Gastrocnemius medialis (tissue), 4 donors: ENCODE measurements around the gene HBZ. TPM values are rescaled to one million over a fixed set of nuclear protein-coding genes. Genes with fewer than 3 reads are reported as not detected.

Experiments used
- ATAC-seq, 2 donors: fragments of 150-250 bp; one replicate each; pipeline ENCODE4 v1.9.1; 2016
- DNase-seq, 2 donors: peaks; one replicate each; pipeline ENCODE4 v3.0.0-alpha.2; 2019
- H3K27ac ChIP-seq, 4 donors: fragments of 200-600 bp; sonication (generic); 1 replicate in 1 of 4; 2 replicates in 3 of 4; pipeline ENCODE4 v1.5.1; 2016 to 2018; ENCODE audit warnings: mild to moderate bottlenecking in 2 of 4, moderate library complexity in 1 of 4
- H3K27me3 ChIP-seq, 3 donors: fragments of 200-600 bp; sonication (generic) in 2 of 3; 1 replicate in 1 of 3; 2 replicates in 2 of 3; pipeline versions ENCODE4 v1.5.1 to v1.6.0; 2016 to 2019; ENCODE audit warnings: mild to moderate bottlenecking in 1 of 3, moderate library complexity in 1 of 3
- H3K36me3 ChIP-seq, 2 donors: fragments of 200-600 bp; sonication (generic) in 1 of 2; one replicate each; pipeline ENCODE4 v1.5.1; 2017 to 2018
- H3K4me1 ChIP-seq, 2 donors: fragments of 200-600 bp; sonication (generic) in 1 of 2; one replicate each; pipeline ENCODE4 v1.5.1; 2016 to 2017; ENCODE audit warnings: mild to moderate bottlenecking in 2 of 2
- H3K4me3 ChIP-seq, 4 donors: fragments of 200-600 bp; sonication (generic) in 3 of 4; 1 replicate in 1 of 4; 2 replicates in 3 of 4; pipeline ENCODE4 v1.5.1; 2016 to 2019; ENCODE audit warnings: mild to moderate bottlenecking in 2 of 4
- H3K9me3 ChIP-seq, 3 donors: fragments of 200-600 bp; sonication (generic) in 2 of 3; 1 replicate in 1 of 3; 2 replicates in 2 of 3; pipeline ENCODE4 v1.5.1; 2016 to 2019
- CTCF ChIP-seq, 5 experiments: fragments of 450-650 bp in 3 of 5; fragments of 200-600 bp in 2 of 5; sonication (generic) in 2 of 5; IDR thresholded peaks in 4 of 5; conservative IDR thresholded peaks in 1 of 5; 1 replicate in 4 of 5; 2 replicates in 1 of 5; pipeline ENCODE4 v1.5.1; 2016 to 2019; ENCODE audit warnings: antibody characterized with exemption in 5 of 5, mild to moderate bottlenecking in 3 of 5, moderate library complexity in 3 of 5
- POLR2A ChIP-seq, 2 donors: fragments of 450-650 bp; IDR thresholded peaks; one replicate each; pipeline ENCODE4 v1.6.1; 2017; ENCODE audit warnings: antibody characterized with exemption in 2 of 2, mild to moderate bottlenecking in 2 of 2, moderate library complexity in 2 of 2
- in situ Hi-C, 4 donors: fragments of 200-750 bp; cut with MboI; loops; one replicate each; pipeline versions ENCODE4 v1.15.0 to v1.8.0; 2017; ENCODE audit warnings: low sequenced_read_pairs in 4 of 4
- intact Hi-C: fragments of 100-400 bp; cut with DNase I; formaldehyde crosslinking; loops from one replicate; pipeline ENCODE4 v1.15.1; 2023; ENCODE audit warnings: low total_unique reads
- total RNA-seq, 4 donors: library from RNA; depleted of rRNA; stranded (reverse); fragments of >200 nt; gene quantifications; one replicate each; pipeline versions ENCODE4 v1.1.0 to v1.2.3, GENCODE V29; 2016

Gene HBZ
- total RNA-seq, 4 donors from 2014 or later, result not detected

GRCh38 chr16:130533-131173 lies 21.8 kb upstream of the HBZ start:
- in situ Hi-C loops (no loop called here), intact Hi-C loops (no loop called here)
- ATAC-seq (no peak), DNase-seq (no peak)
- H3K27ac ChIP-seq, result no peak overlapping the region
- H3K36me3 ChIP-seq, result no peaks in the 10 kb centered on the region
- no peaks in the 10 kb centered on the region for H3K27me3 ChIP-seq
- no peak for TF ChIP-seq CTCF (IDR thresholded peaks at IDR 0.05 in 4 of 5, conservative IDR thresholded peaks at IDR 0.05 in 1 of 5)
- TF ChIP-seq POLR2A (IDR thresholded peaks at IDR 0.05), result no peak
- no peak overlapping the region for H3K4me3 ChIP-seq
- H3K9me3 ChIP-seq, result no peaks in the 10 kb centered on the region
- H3K4me1 ChIP-seq, result peaks cover 0 to 3% of the 10 kb centered on the region in 2 donors

- intact Hi-C loops, result no loop called here
- Histone ChIP-seq H3K4me3 (no peak overlapping the region), H3K36me3 (no peaks in the 10 kb centered on the region), H3K27ac (no peak overlapping the region), H3K27me3 (no peaks in the 10 kb centered on the region), H3K9me3 (no peaks in the 10 kb centered on the region), H3K4me1 (peaks cover 4 to 5% of the 10 kb centered on the region in 2 donors)
- no peak for ATAC-seq
- in situ Hi-C loops, result no loop called here
- no peak for DNase-seq
- TF ChIP-seq CTCF (IDR thresholded peaks at IDR 0.05 in 4 of 5, conservative IDR thresholded peaks at IDR 0.05 in 1 of 5) (no peak), POLR2A (IDR thresholded peaks at IDR 0.05) (no peak)
Observed at GRCh38 chr16:132120-132519, 20.3 kb upstream of the HBZ start.

GRCh38 chr16:133716-134115 lies 18.7 kb upstream of the HBZ start:
- intact Hi-C loops (no loop called here), in situ Hi-C loops (no loop called here)
- H3K36me3 ChIP-seq, result no peaks in the 10 kb centered on the region
- no peak overlapping the region for H3K27ac ChIP-seq
- ATAC-seq (no peak), DNase-seq (no peak)
- H3K4me3 ChIP-seq, result no peak overlapping the region
- no peaks in the 10 kb centered on the region for H3K27me3 ChIP-seq
- H3K4me1 ChIP-seq, result peaks cover 2 to 10% of the 10 kb centered on the region in 2 donors
- no peaks in the 10 kb centered on the region for H3K9me3 ChIP-seq
- TF ChIP-seq POLR2A (IDR thresholded peaks at IDR 0.05) (no peak), CTCF (IDR thresholded peaks at IDR 0.05 in 4 of 5, conservative IDR thresholded peaks at IDR 0.05 in 1 of 5) (no peak)

- no peaks in the 10 kb centered on the region for H3K27me3 ChIP-seq
- ATAC-seq (no peak), DNase-seq (peak in 1 of 2 donors; percentile 19)
- no peaks in the 10 kb centered on the region for H3K36me3 ChIP-seq
- H3K4me1 ChIP-seq, result peaks cover 2 to 10% of the 10 kb centered on the region in 2 donors
- no peaks in the 10 kb centered on the region for H3K9me3 ChIP-seq
- H3K4me3 ChIP-seq, result peak overlapping the region; percentile 68 to 100 (median 92)
- in situ Hi-C loops, result no loop called here
- H3K27ac ChIP-seq, result peak overlapping the region; percentile 88 to 92 (median 90)
- intact Hi-C loops, result no loop called here
- TF ChIP-seq CTCF (IDR thresholded peaks at IDR 0.05 in 4 of 5, conservative IDR thresholded peaks at IDR 0.05 in 1 of 5) (no peak), POLR2A (IDR thresholded peaks at IDR 0.05) (no peak)
Observed at GRCh38 chr16:138049-138417, 14.4 kb upstream of the HBZ start.
